ENCODE data around the gene BEND6. TPM values are rescaled to one million over a fixed set of nuclear protein-coding genes. Genes with fewer than 3 reads are reported as not detected.

Gene BEND6
- total and polyA plus RNA-seq, 2 of the 8 experiments (the other 6 are each of a cell fraction or from before 2014, with no cell fraction given) = 0.71 to 2.1 TPM

DNA sequence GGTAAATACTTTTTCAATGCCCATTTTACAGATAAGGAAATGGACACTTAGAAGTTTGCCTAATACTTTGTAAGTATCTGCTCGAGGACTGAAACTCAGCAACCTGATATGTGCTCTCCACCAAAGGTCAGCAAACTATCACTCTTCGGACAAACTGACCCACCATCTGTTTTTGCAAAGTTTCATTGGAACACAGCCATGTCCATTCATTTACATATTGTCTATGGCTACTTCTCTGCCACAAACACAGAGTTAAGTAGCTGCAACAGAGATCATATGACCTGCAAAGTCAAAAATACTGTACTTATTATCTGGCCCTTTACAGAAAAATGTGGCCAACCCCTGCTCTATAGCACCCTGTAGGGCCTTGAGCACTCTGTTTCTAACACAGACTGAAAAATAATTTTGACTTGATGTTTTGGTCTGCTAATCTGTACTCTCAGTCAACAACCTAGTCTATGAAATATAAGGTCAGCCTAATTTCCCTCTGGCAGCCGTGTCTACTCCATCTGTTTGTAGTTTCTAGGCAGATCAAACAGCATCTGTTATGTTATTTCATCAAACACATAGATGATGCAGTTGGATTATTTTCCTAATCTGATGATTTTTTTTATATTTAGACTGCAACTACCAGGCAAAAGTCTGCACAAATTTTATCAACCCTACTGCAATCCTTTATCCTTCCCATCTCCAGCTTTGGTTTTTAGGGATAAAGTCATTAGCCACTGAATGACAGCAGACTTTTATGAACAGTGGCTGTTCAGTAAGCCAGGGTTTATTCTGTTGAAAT, 41.4 kb upstream of the BEND6 start (continued):
- TF ChIP-seq, protein P1, sequence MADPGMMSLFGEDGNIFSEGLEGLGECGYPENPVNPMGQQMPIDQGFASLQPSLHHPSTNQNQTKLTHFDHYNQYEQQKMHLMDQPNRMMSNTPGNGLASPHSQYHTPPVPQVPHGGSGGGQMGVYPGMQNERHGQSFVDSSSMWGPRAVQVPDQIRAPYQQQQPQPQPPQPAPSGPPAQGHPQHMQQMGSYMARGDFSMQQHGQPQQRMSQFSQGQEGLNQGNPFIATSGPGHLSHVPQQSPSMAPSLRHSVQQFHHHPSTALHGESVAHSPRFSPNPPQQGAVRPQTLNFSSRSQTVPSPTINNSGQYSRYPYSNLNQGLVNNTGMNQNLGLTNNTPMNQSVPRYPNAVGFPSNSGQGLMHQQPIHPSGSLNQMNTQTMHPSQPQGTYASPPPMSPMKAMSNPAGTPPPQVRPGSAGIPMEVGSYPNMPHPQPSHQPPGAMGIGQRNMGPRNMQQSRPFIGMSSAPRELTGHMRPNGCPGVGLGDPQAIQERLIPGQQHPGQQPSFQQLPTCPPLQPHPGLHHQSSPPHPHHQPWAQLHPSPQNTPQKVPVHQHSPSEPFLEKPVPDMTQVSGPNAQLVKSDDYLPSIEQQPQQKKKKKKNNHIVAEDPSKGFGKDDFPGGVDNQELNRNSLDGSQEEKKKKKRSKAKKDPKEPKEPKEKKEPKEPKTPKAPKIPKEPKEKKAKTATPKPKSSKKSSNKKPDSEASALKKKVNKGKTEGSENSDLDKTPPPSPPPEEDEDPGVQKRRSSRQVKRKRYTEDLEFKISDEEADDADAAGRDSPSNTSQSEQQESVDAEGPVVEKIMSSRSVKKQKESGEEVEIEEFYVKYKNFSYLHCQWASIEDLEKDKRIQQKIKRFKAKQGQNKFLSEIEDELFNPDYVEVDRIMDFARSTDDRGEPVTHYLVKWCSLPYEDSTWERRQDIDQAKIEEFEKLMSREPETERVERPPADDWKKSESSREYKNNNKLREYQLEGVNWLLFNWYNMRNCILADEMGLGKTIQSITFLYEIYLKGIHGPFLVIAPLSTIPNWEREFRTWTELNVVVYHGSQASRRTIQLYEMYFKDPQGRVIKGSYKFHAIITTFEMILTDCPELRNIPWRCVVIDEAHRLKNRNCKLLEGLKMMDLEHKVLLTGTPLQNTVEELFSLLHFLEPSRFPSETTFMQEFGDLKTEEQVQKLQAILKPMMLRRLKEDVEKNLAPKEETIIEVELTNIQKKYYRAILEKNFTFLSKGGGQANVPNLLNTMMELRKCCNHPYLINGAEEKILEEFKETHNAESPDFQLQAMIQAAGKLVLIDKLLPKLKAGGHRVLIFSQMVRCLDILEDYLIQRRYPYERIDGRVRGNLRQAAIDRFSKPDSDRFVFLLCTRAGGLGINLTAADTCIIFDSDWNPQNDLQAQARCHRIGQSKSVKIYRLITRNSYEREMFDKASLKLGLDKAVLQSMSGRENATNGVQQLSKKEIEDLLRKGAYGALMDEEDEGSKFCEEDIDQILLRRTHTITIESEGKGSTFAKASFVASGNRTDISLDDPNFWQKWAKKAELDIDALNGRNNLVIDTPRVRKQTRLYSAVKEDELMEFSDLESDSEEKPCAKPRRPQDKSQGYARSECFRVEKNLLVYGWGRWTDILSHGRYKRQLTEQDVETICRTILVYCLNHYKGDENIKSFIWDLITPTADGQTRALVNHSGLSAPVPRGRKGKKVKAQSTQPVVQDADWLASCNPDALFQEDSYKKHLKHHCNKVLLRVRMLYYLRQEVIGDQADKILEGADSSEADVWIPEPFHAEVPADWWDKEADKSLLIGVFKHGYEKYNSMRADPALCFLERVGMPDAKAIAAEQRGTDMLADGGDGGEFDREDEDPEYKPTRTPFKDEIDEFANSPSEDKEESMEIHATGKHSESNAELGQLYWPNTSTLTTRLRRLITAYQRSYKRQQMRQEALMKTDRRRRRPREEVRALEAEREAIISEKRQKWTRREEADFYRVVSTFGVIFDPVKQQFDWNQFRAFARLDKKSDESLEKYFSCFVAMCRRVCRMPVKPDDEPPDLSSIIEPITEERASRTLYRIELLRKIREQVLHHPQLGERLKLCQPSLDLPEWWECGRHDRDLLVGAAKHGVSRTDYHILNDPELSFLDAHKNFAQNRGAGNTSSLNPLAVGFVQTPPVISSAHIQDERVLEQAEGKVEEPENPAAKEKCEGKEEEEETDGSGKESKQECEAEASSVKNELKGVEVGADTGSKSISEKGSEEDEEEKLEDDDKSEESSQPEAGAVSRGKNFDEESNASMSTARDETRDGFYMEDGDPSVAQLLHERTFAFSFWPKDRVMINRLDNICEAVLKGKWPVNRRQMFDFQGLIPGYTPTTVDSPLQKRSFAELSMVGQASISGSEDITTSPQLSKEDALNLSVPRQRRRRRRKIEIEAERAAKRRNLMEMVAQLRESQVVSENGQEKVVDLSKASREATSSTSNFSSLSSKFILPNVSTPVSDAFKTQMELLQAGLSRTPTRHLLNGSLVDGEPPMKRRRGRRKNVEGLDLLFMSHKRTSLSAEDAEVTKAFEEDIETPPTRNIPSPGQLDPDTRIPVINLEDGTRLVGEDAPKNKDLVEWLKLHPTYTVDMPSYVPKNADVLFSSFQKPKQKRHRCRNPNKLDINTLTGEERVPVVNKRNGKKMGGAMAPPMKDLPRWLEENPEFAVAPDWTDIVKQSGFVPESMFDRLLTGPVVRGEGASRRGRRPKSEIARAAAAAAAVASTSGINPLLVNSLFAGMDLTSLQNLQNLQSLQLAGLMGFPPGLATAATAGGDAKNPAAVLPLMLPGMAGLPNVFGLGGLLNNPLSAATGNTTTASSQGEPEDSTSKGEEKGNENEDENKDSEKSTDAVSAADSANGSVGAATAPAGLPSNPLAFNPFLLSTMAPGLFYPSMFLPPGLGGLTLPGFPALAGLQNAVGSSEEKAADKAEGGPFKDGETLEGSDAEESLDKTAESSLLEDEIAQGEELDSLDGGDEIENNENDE (IDR thresholded peaks at IDR 0.05; ENCODE audit: insufficient replicate concordance, low read length) = no peak
- no peak for TF ChIP-seq SAP30 (IDR thresholded peaks at IDR 0.05; ENCODE audit: insufficient read depth, insufficient replicate concordance, low read length)
